Measurements from ENCODE around the gene WDR86. TPM values are rescaled to one million over a fixed set of nuclear protein-coding genes. Genes with fewer than 3 reads are reported as not detected.
A peak's percentile ranks its signal among the peaks of the same experiment; 100 is the strongest.

Gene WDR86
- total RNA-seq, 1 donor from 2014 or later, result 19.4 TPM

GRCh38 chr7:151379193-151379520, 30.7 kb downstream of the WDR86 start:
- intact Hi-C loops (cut with DNase I), result no loop called here
- Histone ChIP-seq H3K9me3 (no peaks in the 10 kb centered on the region), H3K4me3 (no peak overlapping the region), H3K27me3 (no peaks in the 10 kb centered on the region), H3K4me1 (peaks cover 15% of the 10 kb centered on the region), H3K36me3 (peaks cover 0 to 33% of the 10 kb centered on the region in 2 donors), H3K27ac (no peak overlapping the region)
- TF ChIP-seq POLR2A (IDR thresholded peaks at IDR 0.05) (no peak), POLR2AphosphoS5 (IDR thresholded peaks at IDR 0.05; ENCODE audit: insufficient read depth in 1 of 2, low read depth in 1 of 2) (no peak)
- no peak for DNase-seq (ENCODE audit: extremely low spot score in 2 of 2)

- no peak for TF ChIP-seq CTCF (IDR thresholded peaks at IDR 0.05)
- peak in 1 of 2 donors; percentile 4 for TF ChIP-seq POLR2AphosphoS5 (IDR thresholded peaks at IDR 0.05; ENCODE audit: insufficient read depth in 1 of 2, low read depth in 1 of 2)
- intact Hi-C loops (cut with DNase I), result no loop called here
- H3K27ac ChIP-seq, result no peak overlapping the region
- no peaks in the 10 kb centered on the region for H3K27me3 ChIP-seq
- H3K4me3 ChIP-seq, result no peak overlapping the region
- H3K4me1 ChIP-seq, result peaks cover 15% of the 10 kb centered on the region
- H3K9me3 ChIP-seq, result no peaks in the 10 kb centered on the region
- no peak for DNase-seq (ENCODE audit: extremely low spot score in 2 of 2)
- H3K36me3 ChIP-seq, result peaks cover 0 to 35% of the 10 kb centered on the region in 2 donors
Observed at GRCh38 chr7:151378496-151379192, 31.2 kb downstream of the WDR86 start.

GRCh38 chr7:151378011-151378410, 31.8 kb downstream of the WDR86 start:
- H3K36me3 ChIP-seq, result peaks cover 0 to 35% of the 10 kb centered on the region in 2 donors
- no peaks in the 10 kb centered on the region for H3K27me3 ChIP-seq
- peaks cover 15% of the 10 kb centered on the region for H3K4me1 ChIP-seq
- no peak for DNase-seq (ENCODE audit: extremely low spot score in 2 of 2)
- no peak overlapping the region for H3K27ac ChIP-seq
- no peaks in the 10 kb centered on the region for H3K9me3 ChIP-seq
- H3K4me3 ChIP-seq, result no peak overlapping the region
- TF ChIP-seq POLR2AphosphoS5 (IDR thresholded peaks at IDR 0.05; ENCODE audit: insufficient read depth in 1 of 2, low read depth in 1 of 2) (no peak), CTCF (IDR thresholded peaks at IDR 0.05) (no peak), POLR2A (IDR thresholded peaks at IDR 0.05) (no peak)
- intact Hi-C loops (cut with DNase I), result no loop called here

GRCh38 chr7:151377406-151377805, 32.4 kb downstream of the WDR86 start:
- peaks cover 0 to 35% of the 10 kb centered on the region in 2 donors for H3K36me3 ChIP-seq
- intact Hi-C loops (cut with DNase I), result no loop called here
- no peak for TF ChIP-seq CTCF (IDR thresholded peaks at IDR 0.05)
- H3K4me1 ChIP-seq, result peaks cover 14% of the 10 kb centered on the region
- no peaks in the 10 kb centered on the region for H3K9me3 ChIP-seq
- no peak for DNase-seq (ENCODE audit: extremely low spot score in 2 of 2)
- no peak overlapping the region for H3K4me3 ChIP-seq
- no peaks in the 10 kb centered on the region for H3K27me3 ChIP-seq
- no peak overlapping the region for H3K27ac ChIP-seq

- Histone ChIP-seq H3K4me3 (no peak overlapping the region), H3K27me3 (no peaks in the 10 kb centered on the region), H3K4me1 (peaks cover 4% of the 10 kb centered on the region), H3K36me3 (peaks cover 0 to 35% of the 10 kb centered on the region in 2 donors), H3K27ac (no peak overlapping the region), H3K9me3 (no peaks in the 10 kb centered on the region)
- TF ChIP-seq CTCF (IDR thresholded peaks at IDR 0.05), result no peak
- TF ChIP-seq POLR2AphosphoS5 (IDR thresholded peaks at IDR 0.05; ENCODE audit: insufficient read depth in 1 of 2, low read depth in 1 of 2), result no peak
- TF ChIP-seq POLR2A (IDR thresholded peaks at IDR 0.05), result no peak
- DNase-seq (ENCODE audit: extremely low spot score in 2 of 2), result no peak
- intact Hi-C loops (cut with DNase I), result no loop called here
Observed at GRCh38 chr7:151376218-151376902, 33.5 kb downstream of the WDR86 start.

Data from vagina (tissue), 2 donors.